ENCODE measurements around the gene ABCA7.

DNA sequence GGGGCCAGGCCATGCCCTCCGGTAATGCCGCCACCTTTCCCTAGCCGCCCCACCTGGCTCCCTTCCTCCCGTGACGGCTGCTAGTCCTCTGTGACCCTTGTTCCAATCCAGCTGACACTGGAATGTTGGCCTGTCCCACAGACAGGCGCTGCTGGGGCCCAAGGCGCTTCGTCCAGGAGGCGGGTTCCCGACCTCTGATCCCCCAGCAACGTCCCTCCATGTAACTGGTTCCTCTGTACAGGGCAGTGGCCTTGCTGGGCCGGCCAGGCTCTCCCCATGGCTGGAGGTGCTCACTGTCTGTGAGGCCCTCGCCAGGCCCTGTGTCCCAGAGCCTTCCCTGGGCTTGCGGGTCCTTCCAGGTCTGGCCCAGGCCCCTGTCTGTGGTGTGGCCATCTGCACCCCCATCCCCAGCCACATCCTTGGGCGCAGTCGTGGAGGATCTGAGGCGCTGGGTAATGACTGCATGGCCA lies 46.5 kb upstream of the ABCA7 start:
- no peak for TF ChIP-seq POLR2A (IDR thresholded peaks at IDR 0.05; ENCODE audit: low read depth, low read length)
- no peak for TF ChIP-seq POLR2AphosphoS5 (IDR thresholded peaks at IDR 0.05; ENCODE audit: low read depth, low read length)
- no peak for TF ChIP-seq SPI1 (IDR thresholded peaks at IDR 0.05; ENCODE audit: low read depth, low read length)
- no peak for TF ChIP-seq TAF1 (IDR thresholded peaks at IDR 0.05; ENCODE audit: low read depth, low read length)

All from GM12891 (cell line).